Stimulated activated memory B cell treated with anti-CD40 and anti-IgM and Interleukin-4, amounts not matched to agents 10 μg/mL and 1 μg/mL and 100 μg/mL, for 72 hours (primary cell): Measurements from ENCODE around the gene OTOG.

Experiments used
- ATAC-seq: fragments of 150-1000 bp; cut with Tn5 transposase; 2 replicates; pipeline ENCODE4 v1.10.0; 2021
- H3K27ac Mint-ChIP-seq: one replicate; pipeline ENCODE4 v1.8.0; 2022; ENCODE audit warnings: mild to moderate bottlenecking, mixed read lengths
- H3K27me3 Mint-ChIP-seq: one replicate; pipeline ENCODE4 v1.8.0; 2022; ENCODE audit warnings: mixed read lengths
- H3K36me3 Mint-ChIP-seq: one replicate; pipeline ENCODE4 v1.8.0; 2022; ENCODE audit warnings: mixed read lengths
- H3K4me1 Mint-ChIP-seq: one replicate; pipeline ENCODE4 v1.8.0; 2022; ENCODE audit warnings: mixed read lengths
- H3K4me3 Mint-ChIP-seq: one replicate; pipeline ENCODE4 v1.8.0; 2022; ENCODE audit warnings: mild to moderate bottlenecking, moderate library complexity, mixed read lengths
- H3K9me3 Mint-ChIP-seq: one replicate; pipeline ENCODE4 v1.8.0; 2022; ENCODE audit warnings: mixed read lengths

OTOG gene

GRCh38 chr11:17547051-17547577 is at the start of gene OTOG:
Gene OTOG (plus strand): TSS chr11:17547259. CDS start chr11:17547373, 114 bp downstream.
- H3K27ac Mint-ChIP-seq = no peak within 1 kb of the TSS
- peaks cover 8% of the 10 kb centered on the region for H3K4me1 Mint-ChIP-seq
- peaks cover 2% of the 10 kb centered on the region for H3K9me3 Mint-ChIP-seq
- peaks cover 75% of the 10 kb centered on the region for H3K27me3 Mint-ChIP-seq
- H3K36me3 Mint-ChIP-seq = no peaks in the 10 kb centered on the region
- H3K4me3 Mint-ChIP-seq = no peak within 1 kb of the TSS
- ATAC-seq = no peak

GRCh38 chr11:17498058-17498457 is 49.0 kb upstream of the OTOG start:
- H3K36me3 Mint-ChIP-seq = no peaks in the 10 kb centered on the region
- H3K27me3 Mint-ChIP-seq = peaks cover 30% of the 10 kb centered on the region
- no peak overlapping the region for H3K27ac Mint-ChIP-seq
- ATAC-seq = peak; percentile 9
- H3K4me1 Mint-ChIP-seq = no peaks in the 10 kb centered on the region
- no peaks in the 10 kb centered on the region for H3K9me3 Mint-ChIP-seq
- no peak overlapping the region for H3K4me3 Mint-ChIP-seq

DNA sequence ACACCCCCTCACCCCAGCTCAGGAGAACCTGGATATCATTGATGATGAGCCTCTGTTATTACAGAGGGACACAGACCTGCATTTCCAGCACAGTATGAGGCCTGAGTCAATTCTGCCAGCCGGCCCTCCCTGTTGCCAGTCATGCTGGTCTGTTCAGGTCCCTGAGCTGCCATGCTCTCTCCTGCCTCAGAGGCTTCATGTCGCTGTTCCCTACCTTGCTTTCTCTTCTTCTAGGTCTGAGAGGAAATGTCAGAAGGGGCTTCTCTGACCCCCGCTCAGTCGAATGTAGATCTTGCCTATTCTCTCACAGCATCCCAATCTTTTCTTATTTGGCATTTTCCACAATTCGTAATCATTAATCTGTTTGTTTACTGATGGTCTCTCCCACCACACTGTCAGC is 48.6 kb upstream of the OTOG start:
- H3K4me3 Mint-ChIP-seq = no peak overlapping the region
- no peak for ATAC-seq
- H3K36me3 Mint-ChIP-seq = no peaks in the 10 kb centered on the region
- peaks cover 30% of the 10 kb centered on the region for H3K27me3 Mint-ChIP-seq
- no peak overlapping the region for H3K27ac Mint-ChIP-seq
- no peaks in the 10 kb centered on the region for H3K4me1 Mint-ChIP-seq
- H3K9me3 Mint-ChIP-seq = no peaks in the 10 kb centered on the region

- H3K27ac Mint-ChIP-seq = no peak overlapping the region
- no peaks in the 10 kb centered on the region for H3K9me3 Mint-ChIP-seq
- peaks cover 24% of the 10 kb centered on the region for H3K27me3 Mint-ChIP-seq
- H3K4me1 Mint-ChIP-seq = peaks cover 6% of the 10 kb centered on the region
- H3K4me3 Mint-ChIP-seq = no peak overlapping the region
- no peaks in the 10 kb centered on the region for H3K36me3 Mint-ChIP-seq
- ATAC-seq = no peak
These were observed 46.4 kb upstream of the OTOG start for GRCh38 chr11:17500673-17501072.

DNA sequence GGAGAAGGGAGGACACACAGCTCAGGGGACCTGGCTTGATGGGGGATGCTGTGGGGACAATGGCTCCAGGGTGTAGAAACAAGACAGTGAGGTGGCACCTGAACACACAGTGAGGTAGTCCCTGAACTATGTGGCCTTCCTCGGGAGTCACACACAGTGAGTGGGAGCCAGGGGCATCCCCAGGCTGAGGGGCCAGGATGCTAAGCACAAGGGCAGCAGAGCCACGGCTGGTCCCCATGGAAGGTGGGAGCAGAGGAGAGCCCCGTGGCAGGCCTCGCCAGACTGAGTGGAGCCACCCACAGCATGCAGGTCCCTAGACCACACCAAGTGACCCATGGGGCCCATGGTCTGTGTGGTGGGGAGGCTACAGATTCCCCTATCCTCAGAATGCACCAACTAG is 44.4 kb upstream of the OTOG start:
- Mint-ChIP-seq H3K9me3 (no peaks in the 10 kb centered on the region), H3K4me1 (peaks cover 6% of the 10 kb centered on the region), H3K27me3 (peaks cover 15% of the 10 kb centered on the region), H3K4me3 (no peak overlapping the region), H3K36me3 (no peaks in the 10 kb centered on the region), H3K27ac (no peak overlapping the region)
- ATAC-seq = no peak

- ATAC-seq = peak; percentile 79
- no peaks in the 10 kb centered on the region for H3K36me3 Mint-ChIP-seq
- H3K4me3 Mint-ChIP-seq = no peak overlapping the region
- peak overlapping the region; percentile 23 for H3K27ac Mint-ChIP-seq
- peaks cover 29% of the 10 kb centered on the region for H3K27me3 Mint-ChIP-seq
- no peaks in the 10 kb centered on the region for H3K9me3 Mint-ChIP-seq
- peaks cover 6% of the 10 kb centered on the region for H3K4me1 Mint-ChIP-seq
These were observed 42.5 kb upstream of the OTOG start for GRCh38 chr11:17504330-17505107.

DNA sequence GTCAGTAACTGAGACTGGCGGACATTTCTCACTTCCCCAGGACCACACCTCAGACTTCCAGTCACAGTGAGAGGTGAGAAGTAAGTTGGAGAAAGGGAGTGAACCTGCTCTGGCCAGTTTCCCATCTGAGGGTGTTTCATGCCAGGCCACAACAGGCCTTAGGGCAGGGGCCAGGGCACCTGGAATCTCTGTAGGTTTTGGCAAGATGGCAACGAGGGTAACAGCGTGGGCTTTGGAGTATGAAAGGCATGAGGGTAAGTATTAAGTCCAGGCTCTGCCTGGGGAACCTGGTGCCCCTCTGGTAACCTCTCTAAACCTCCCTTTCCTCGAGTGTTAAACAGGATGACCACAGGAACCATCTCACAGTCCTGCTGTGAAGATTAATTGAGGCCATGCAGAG is 41.9 kb upstream of the OTOG start:
- Mint-ChIP-seq H3K36me3 (no peaks in the 10 kb centered on the region), H3K27me3 (peaks cover 29% of the 10 kb centered on the region), H3K9me3 (no peaks in the 10 kb centered on the region), H3K4me3 (no peak overlapping the region), H3K4me1 (peaks cover 6% of the 10 kb centered on the region), H3K27ac (peak overlapping the region; percentile 23)
- no peak for ATAC-seq

DNA sequence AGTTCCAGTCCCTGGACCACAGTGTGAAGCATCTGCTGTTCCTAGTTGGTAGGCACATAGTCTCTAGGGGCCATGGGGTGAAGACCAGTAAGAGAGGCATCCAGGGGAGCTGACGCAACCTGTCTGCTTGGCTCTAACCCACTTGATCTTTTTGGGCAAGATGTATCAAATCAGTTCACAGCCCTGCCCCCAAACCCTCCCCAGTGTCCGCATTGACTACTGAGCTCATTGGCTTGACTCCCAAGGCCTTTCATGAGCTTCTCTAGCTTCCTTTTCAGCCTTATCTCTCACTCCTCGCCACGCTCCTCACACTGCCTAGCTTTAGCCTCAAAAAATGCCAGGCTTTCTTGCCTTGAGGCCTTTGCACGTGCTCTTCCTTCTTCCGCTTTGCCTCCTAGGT is 40.7 kb upstream of the OTOG start:
- Mint-ChIP-seq H3K9me3 (no peaks in the 10 kb centered on the region), H3K27ac (no peak overlapping the region), H3K4me3 (no peak overlapping the region)

GRCh38 chr11:17506942-17507341 is 40.1 kb upstream of the OTOG start:
- peak; percentile 39 for ATAC-seq
- Mint-ChIP-seq H3K27ac (no peak overlapping the region), H3K4me1 (peaks cover 6% of the 10 kb centered on the region), H3K9me3 (no peaks in the 10 kb centered on the region), H3K4me3 (no peak overlapping the region), H3K36me3 (no peaks in the 10 kb centered on the region), H3K27me3 (peaks cover 15% of the 10 kb centered on the region)

More for the DNA sequence above, 40.7 kb upstream of the OTOG start:
- ATAC-seq = no peak
- Mint-ChIP-seq H3K36me3 (no peaks in the 10 kb centered on the region), H3K4me1 (peaks cover 6% of the 10 kb centered on the region), H3K27me3 (peaks cover 21% of the 10 kb centered on the region)

DNA sequence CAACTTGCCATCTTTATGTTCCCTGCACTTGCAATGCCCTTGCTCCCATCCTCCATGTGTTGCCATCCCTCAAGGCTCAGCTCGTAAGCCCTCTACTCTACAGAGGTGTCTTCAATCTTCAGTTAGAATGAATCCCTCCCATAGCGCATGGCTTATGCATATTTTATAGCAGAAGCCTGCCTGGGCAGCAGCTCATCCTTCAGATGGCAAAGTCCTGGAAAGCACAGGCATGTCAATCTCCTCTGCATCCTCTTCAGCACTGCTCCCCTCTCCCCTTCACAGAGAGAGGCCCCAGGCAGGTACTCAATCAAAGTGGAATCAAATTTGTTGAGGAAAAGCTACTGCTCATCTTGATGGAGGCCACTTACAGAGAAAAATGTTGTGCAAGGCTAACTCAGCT is 39.3 kb upstream of the OTOG start:
- no peaks in the 10 kb centered on the region for H3K36me3 Mint-ChIP-seq
- no peak for ATAC-seq
- peaks cover 6% of the 10 kb centered on the region for H3K4me1 Mint-ChIP-seq
- peaks cover 14% of the 10 kb centered on the region for H3K27me3 Mint-ChIP-seq
- H3K4me3 Mint-ChIP-seq = no peak overlapping the region
- no peaks in the 10 kb centered on the region for H3K9me3 Mint-ChIP-seq
- H3K27ac Mint-ChIP-seq = no peak overlapping the region

GRCh38 chr11:17508306-17508705 is 38.8 kb upstream of the OTOG start:
- Mint-ChIP-seq H3K27ac (no peak overlapping the region), H3K4me1 (peaks cover 7% of the 10 kb centered on the region), H3K36me3 (no peaks in the 10 kb centered on the region), H3K4me3 (no peak overlapping the region), H3K27me3 (peaks cover 14% of the 10 kb centered on the region), H3K9me3 (no peaks in the 10 kb centered on the region)
- no peak for ATAC-seq

- Mint-ChIP-seq H3K4me1 (peaks cover 12% of the 10 kb centered on the region), H3K36me3 (no peaks in the 10 kb centered on the region), H3K27ac (no peak overlapping the region), H3K4me3 (no peak overlapping the region), H3K27me3 (peaks cover 14% of the 10 kb centered on the region), H3K9me3 (no peaks in the 10 kb centered on the region)
- no peak for ATAC-seq
These were observed 38.3 kb upstream of the OTOG start for GRCh38 chr11:17508791-17509190.

DNA sequence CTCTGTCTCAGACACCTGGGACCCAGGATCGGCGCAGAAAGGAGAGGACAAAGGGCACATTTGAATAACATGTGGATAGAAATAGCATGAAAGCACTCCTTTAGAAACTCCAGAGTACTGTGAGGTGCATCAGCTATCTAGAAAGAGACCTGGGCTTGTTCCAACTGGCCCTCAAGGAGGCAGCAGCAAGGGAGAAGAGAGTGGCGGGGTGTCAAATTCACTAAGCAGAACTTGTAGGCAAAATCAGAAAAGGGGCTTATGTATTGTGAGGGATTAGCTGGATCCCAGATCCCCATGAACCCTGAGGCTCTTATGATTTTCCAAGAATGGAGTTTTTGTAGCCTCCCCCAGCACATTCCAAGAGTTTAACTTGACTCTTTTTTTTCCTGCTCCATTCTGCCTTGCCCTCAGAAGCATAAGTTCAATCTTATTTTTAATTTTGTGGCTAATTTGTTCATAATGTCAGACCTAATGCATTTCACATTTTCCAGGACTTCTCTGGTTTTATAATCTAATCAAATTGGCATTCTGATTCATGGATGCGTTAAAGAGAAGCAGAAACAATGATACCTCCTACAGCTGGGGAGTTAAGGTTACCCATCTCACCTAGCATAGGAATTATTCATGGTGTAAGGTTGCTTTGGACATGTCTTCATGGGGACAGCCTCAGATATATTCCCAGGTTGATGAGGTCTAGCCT is 36.4 kb upstream of the OTOG start:
- Mint-ChIP-seq H3K9me3 (no peaks in the 10 kb centered on the region), H3K36me3 (no peaks in the 10 kb centered on the region), H3K27me3 (peaks cover 14% of the 10 kb centered on the region), H3K4me1 (peaks cover 6% of the 10 kb centered on the region), H3K4me3 (no peak overlapping the region), H3K27ac (no peak overlapping the region)
- ATAC-seq = no peak

DNA sequence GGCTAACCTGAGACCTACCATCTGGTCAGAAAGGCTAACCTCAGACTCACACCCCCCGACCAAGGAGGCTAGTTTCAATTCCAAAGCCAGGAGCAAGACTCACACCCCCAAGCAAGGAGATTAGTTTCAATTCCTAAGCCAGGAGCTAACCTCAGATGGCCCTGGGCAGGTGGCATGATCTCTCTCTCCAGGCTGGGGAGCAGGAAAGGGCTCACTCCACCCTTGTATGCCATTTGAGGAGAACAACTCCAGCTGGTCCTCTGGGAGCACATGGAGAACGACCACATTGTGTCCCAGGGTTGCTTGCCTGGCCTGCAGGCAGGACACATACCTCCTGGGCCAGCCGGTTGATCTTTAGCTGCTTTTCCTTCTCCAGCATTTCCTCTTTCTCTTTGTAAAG is 35.5 kb upstream of the OTOG start:
- no peak overlapping the region for H3K27ac Mint-ChIP-seq
- no peak for ATAC-seq

DNA sequence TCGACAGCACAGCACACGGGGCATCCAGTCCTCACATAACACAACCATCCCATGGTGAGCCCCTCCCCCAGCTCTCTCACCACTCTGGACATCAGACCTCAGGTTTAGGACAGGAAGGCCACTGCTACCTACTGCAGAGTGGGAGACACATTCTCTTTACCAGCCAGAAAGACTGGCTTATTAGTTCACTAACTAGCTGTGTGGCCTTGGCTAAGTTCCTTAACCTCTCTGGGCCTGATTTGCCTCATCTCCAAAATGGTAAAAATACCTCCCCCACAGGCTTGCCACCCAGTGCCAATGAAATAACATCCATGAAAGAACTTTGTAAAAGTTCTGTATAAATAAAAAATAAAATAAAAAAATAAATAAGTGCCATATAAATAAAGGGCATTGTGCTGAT is 35.0 kb upstream of the OTOG start:
- no peak for ATAC-seq
- Mint-ChIP-seq H3K4me3 (no peak overlapping the region), H3K36me3 (no peaks in the 10 kb centered on the region), H3K9me3 (no peaks in the 10 kb centered on the region), H3K4me1 (peaks cover 6% of the 10 kb centered on the region), H3K27ac (no peak overlapping the region), H3K27me3 (peaks cover 14% of the 10 kb centered on the region)

More for the DNA sequence above, 35.5 kb upstream of the OTOG start:
- peaks cover 14% of the 10 kb centered on the region for H3K27me3 Mint-ChIP-seq
- H3K4me3 Mint-ChIP-seq = no peak overlapping the region
- H3K9me3 Mint-ChIP-seq = no peaks in the 10 kb centered on the region
- H3K4me1 Mint-ChIP-seq = peaks cover 6% of the 10 kb centered on the region
- no peaks in the 10 kb centered on the region for H3K36me3 Mint-ChIP-seq

GRCh38 chr11:17513853-17514252 is 33.2 kb upstream of the OTOG start:
- Mint-ChIP-seq H3K4me1 (peaks cover 6% of the 10 kb centered on the region), H3K9me3 (no peaks in the 10 kb centered on the region), H3K4me3 (no peak overlapping the region), H3K27me3 (peaks cover 7% of the 10 kb centered on the region), H3K36me3 (no peaks in the 10 kb centered on the region), H3K27ac (no peak overlapping the region)
- ATAC-seq = peak; percentile 40
